ENCODE measurements around the gene ZNF839. TPM values are rescaled to one million over a fixed set of nuclear protein-coding genes. Genes with fewer than 3 reads are reported as not detected.

ZNF839 gene
- total and polyA plus RNA-seq, 8 donors: 5.9 to 24.9 (median 7.4) TPM

GRCh38 chr14:102362084-102362483 is 42.5 kb downstream of the ZNF839 start:
- FAIRE-seq (no peak), ATAC-seq (peak in 3 of 4 donors; percentile 2 to 8 (median 3)), DNase-seq (no peak)
- H3K36me3 ChIP-seq: peaks cover 0 to 15% (median 9%) of the 10 kb centered on the region in 3 donors
- peak overlapping the region; percentile 80 to 95 (median 88) for H3K4me3 ChIP-seq
- H3K27ac ChIP-seq: peak overlapping the region in 3 of 4 donors; percentile 46 to 80 (median 79)
- TF ChIP-seq CTCF (IDR thresholded peaks at IDR 0.05): no peak
- 9 to 10% methylated on average over 4 of the region's 4 CpGs for WGBS, 2 donors
- H3K4me1 ChIP-seq: peaks cover 5 to 18% (median 7%) of the 10 kb centered on the region in 3 donors
- H3K9me3 ChIP-seq: no peaks in the 10 kb centered on the region
- H3K27me3 ChIP-seq: no peaks in the 10 kb centered on the region
- intact Hi-C loops (cut with DNase I): no loop called here

- intact Hi-C loops (cut with DNase I): no loop called here
- Histone ChIP-seq H3K27me3 (no peaks in the 10 kb centered on the region), H3K4me1 (peaks cover 5 to 18% (median 7%) of the 10 kb centered on the region in 3 donors), H3K9me3 (no peaks in the 10 kb centered on the region), H3K36me3 (peaks cover 0 to 12% (median 7%) of the 10 kb centered on the region in 3 donors), H3K4me3 (peak within 1 kb of the TSS; percentile 80 to 95 (median 88)), H3K27ac (peak within 1 kb of the TSS; percentile 46 to 80 (median 74))
- no peak for FAIRE-seq
- peak; percentile 98 to 100 (median 98) for ATAC-seq
- peak; percentile 97 to 100 (median 98) for DNase-seq
- 0% methylated on average over 46 to 58 of the region's 58 CpGs for WGBS, 2 donors
- no peak for TF ChIP-seq CTCF (IDR thresholded peaks at IDR 0.05)
Observed at GRCh38 chr14:102362545-102363181, 43.1 kb downstream of the ZNF839 start, which contains the start of the genes CINP and TECPR2. TSS of gene CINP (minus strand) at chr14:102362890. CDS start at chr14:102362851, 39 bp downstream. TSS of gene TECPR2 (plus strand) at chr14:102362941. CDS start at chr14:102376722, 13,781 bp downstream.

- peak overlapping the region; percentile 46 to 80 (median 74) for H3K27ac ChIP-seq
- H3K9me3 ChIP-seq: no peaks in the 10 kb centered on the region
- H3K4me3 ChIP-seq: peak overlapping the region; percentile 80 to 95 (median 88)
- peaks cover 5 to 18% (median 7%) of the 10 kb centered on the region in 3 donors for H3K4me1 ChIP-seq
- TF ChIP-seq CTCF (IDR thresholded peaks at IDR 0.05): no peak
- DNase-seq (peak in 1 of 6 donors; percentile 29), FAIRE-seq (no peak), ATAC-seq (peak; percentile 24 to 55 (median 41))
- H3K36me3 ChIP-seq: peaks cover 0 to 5% (median under 1%) of the 10 kb centered on the region in 3 donors
- intact Hi-C loops (cut with DNase I): no loop called here
- WGBS, 2 donors: 2 to 4% methylated on average over 39 to 53 of the region's 53 CpGs
- H3K27me3 ChIP-seq: no peaks in the 10 kb centered on the region
Observed at GRCh38 chr14:102363182-102363943, 43.8 kb downstream of the ZNF839 start.

- Histone ChIP-seq H3K27ac (no peak overlapping the region), H3K9me3 (no peaks in the 10 kb centered on the region), H3K4me1 (no peaks in the 10 kb centered on the region), H3K27me3 (no peaks in the 10 kb centered on the region), H3K4me3 (no peak overlapping the region), H3K36me3 (no peaks in the 10 kb centered on the region)
- peak in 2 of 4 donors; percentile 53 to 54 for ATAC-seq
- no peak for DNase-seq
- no peak for FAIRE-seq
- intact Hi-C loops (cut with DNase I): no loop called here
- no peak for TF ChIP-seq CTCF (IDR thresholded peaks at IDR 0.05)
- WGBS, 2 donors: 71 to 81% methylated on average over 11 of the region's 11 CpGs
Observed at GRCh38 chr14:102370305-102370809, 50.8 kb downstream of the ZNF839 start.

Data from pancreas (tissue), 10 donors.